ENCODE data around the gene RFX3. TPM values are rescaled to one million over a fixed set of nuclear protein-coding genes. Genes with fewer than 3 reads are reported as not detected.

The RFX3 gene
- total and polyA plus RNA-seq, 2 donors from 2014 or later = 1.6 to 17.8 TPM

- Histone ChIP-seq H3K4me3 (ENCODE audit: low read length in 3 of 3) (no peak overlapping the region), H3K36me3 (ENCODE audit: control insufficient read depth in 2 of 3, insufficient read depth in 3 of 3, low read length in 3 of 3) (no peaks in the 10 kb centered on the region), H3K9me3 (ENCODE audit: control insufficient read depth in 2 of 3, insufficient read depth in 1 of 3, low read length in 3 of 3) (no peaks in the 10 kb centered on the region), H3K27ac (ENCODE audit: low read depth in 2 of 2, low read length in 2 of 2) (no peak overlapping the region), H3K27me3 (ENCODE audit: control insufficient read depth, insufficient read depth, low read length) (no peaks in the 10 kb centered on the region), H3K4me1 (ENCODE audit: control insufficient read depth in 2 of 3, insufficient read depth in 2 of 3, low read depth in 1 of 3, low read length in 3 of 3) (no peaks in the 10 kb centered on the region), H3K9ac (ENCODE audit: low read length in 3 of 3) (no peak overlapping the region)
- no peak for TF ChIP-seq CTCF (IDR thresholded peaks at IDR 0.05; ENCODE audit: borderline replicate concordance, extremely low read depth, insufficient read depth)
- no peak for DNase-seq
- intact Hi-C loops (cut with DNase I) = no loop called here
- FAIRE-seq = no peak
These were observed 43.2 kb downstream of the RFX3 start for GRCh38 chr9:3482578-3482977.

- Histone ChIP-seq H3K27ac (ENCODE audit: low read depth in 2 of 2, low read length in 2 of 2) (no peak overlapping the region), H3K9me3 (ENCODE audit: control insufficient read depth in 2 of 3, insufficient read depth in 1 of 3, low read length in 3 of 3) (no peaks in the 10 kb centered on the region), H3K36me3 (ENCODE audit: control insufficient read depth in 2 of 3, insufficient read depth in 3 of 3, low read length in 3 of 3) (no peaks in the 10 kb centered on the region), H3K4me1 (ENCODE audit: control insufficient read depth in 2 of 3, insufficient read depth in 2 of 3, low read depth in 1 of 3, low read length in 3 of 3) (no peaks in the 10 kb centered on the region), H3K27me3 (ENCODE audit: control insufficient read depth, insufficient read depth, low read length) (no peaks in the 10 kb centered on the region), H3K4me3 (ENCODE audit: low read length in 3 of 3) (no peak overlapping the region), H3K9ac (ENCODE audit: low read length in 3 of 3) (no peak overlapping the region)
- TF ChIP-seq CTCF (IDR thresholded peaks at IDR 0.05; ENCODE audit: borderline replicate concordance, extremely low read depth, insufficient read depth) = no peak
- intact Hi-C loops (cut with DNase I) = no loop called here
- no peak for FAIRE-seq
- no peak for DNase-seq
These were observed 45.5 kb downstream of the RFX3 start for GRCh38 chr9:3480353-3480655.

- no peak for TF ChIP-seq CTCF (IDR thresholded peaks at IDR 0.05; ENCODE audit: borderline replicate concordance, extremely low read depth, insufficient read depth)
- Histone ChIP-seq H3K27me3 (ENCODE audit: control insufficient read depth, insufficient read depth, low read length) (no peaks in the 10 kb centered on the region), H3K4me1 (ENCODE audit: control insufficient read depth in 2 of 3, insufficient read depth in 2 of 3, low read depth in 1 of 3, low read length in 3 of 3) (no peaks in the 10 kb centered on the region), H3K4me3 (ENCODE audit: low read length in 3 of 3) (no peak overlapping the region), H3K27ac (ENCODE audit: low read depth in 2 of 2, low read length in 2 of 2) (no peak overlapping the region), H3K36me3 (ENCODE audit: control insufficient read depth in 2 of 3, insufficient read depth in 3 of 3, low read length in 3 of 3) (no peaks in the 10 kb centered on the region), H3K9ac (ENCODE audit: low read length in 3 of 3) (no peak overlapping the region), H3K9me3 (ENCODE audit: control insufficient read depth in 2 of 3, insufficient read depth in 1 of 3, low read length in 3 of 3) (no peaks in the 10 kb centered on the region)
- no peak for DNase-seq
- intact Hi-C loops (cut with DNase I) = no loop called here
- no peak for FAIRE-seq
These were observed 46.1 kb downstream of the RFX3 start for GRCh38 chr9:3479514-3480352.

DNA sequence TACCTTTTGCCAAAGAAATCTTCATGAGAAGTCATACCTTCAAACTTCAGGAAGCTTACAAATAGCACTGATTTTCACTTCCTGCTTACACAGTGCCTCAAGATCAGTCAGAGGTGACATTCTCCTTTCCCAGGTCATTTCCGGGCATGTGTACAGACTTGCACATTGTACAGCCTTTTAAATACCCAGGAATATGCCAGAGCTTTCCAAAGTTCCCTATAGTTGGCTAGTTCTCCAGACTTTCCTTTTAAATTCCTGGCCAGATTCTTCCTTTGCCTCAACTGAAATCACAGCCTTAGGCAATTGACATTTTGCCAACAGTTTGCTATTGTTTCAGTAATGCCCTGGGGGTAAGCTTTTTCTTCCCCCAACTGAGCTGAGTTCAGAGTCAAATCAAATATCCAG lies 47.2 kb downstream of the RFX3 start:
- Histone ChIP-seq H3K9me3 (ENCODE audit: control insufficient read depth in 2 of 3, insufficient read depth in 1 of 3, low read length in 3 of 3) (no peaks in the 10 kb centered on the region), H3K27ac (ENCODE audit: low read depth in 2 of 2, low read length in 2 of 2) (no peak overlapping the region), H3K27me3 (ENCODE audit: control insufficient read depth, insufficient read depth, low read length) (no peaks in the 10 kb centered on the region), H3K9ac (ENCODE audit: low read length in 3 of 3) (no peak overlapping the region), H3K4me1 (ENCODE audit: control insufficient read depth in 2 of 3, insufficient read depth in 2 of 3, low read depth in 1 of 3, low read length in 3 of 3) (no peaks in the 10 kb centered on the region), H3K4me3 (ENCODE audit: low read length in 3 of 3) (no peak overlapping the region), H3K36me3 (ENCODE audit: control insufficient read depth in 2 of 3, insufficient read depth in 3 of 3, low read length in 3 of 3) (no peaks in the 10 kb centered on the region)
- no peak for TF ChIP-seq CTCF (IDR thresholded peaks at IDR 0.05; ENCODE audit: borderline replicate concordance, extremely low read depth, insufficient read depth)
- intact Hi-C loops (cut with DNase I) = no loop called here
- FAIRE-seq (no peak), DNase-seq (no peak)
